ENCODE results near the gene CCL25. TPM values are rescaled to one million over a fixed set of nuclear protein-coding genes. Genes with fewer than 3 reads are reported as not detected.
"Not testable (repeated sequence)": the region's sequence is repeated elsewhere in the genome, so short reads cannot be mapped to it uniquely, and the experiment has no call there.

CCL25 gene
- total and polyA plus RNA-seq, 9 donors = 0.18 to 45.5 (median 0.36) TPM; not detected in 4

DNA sequence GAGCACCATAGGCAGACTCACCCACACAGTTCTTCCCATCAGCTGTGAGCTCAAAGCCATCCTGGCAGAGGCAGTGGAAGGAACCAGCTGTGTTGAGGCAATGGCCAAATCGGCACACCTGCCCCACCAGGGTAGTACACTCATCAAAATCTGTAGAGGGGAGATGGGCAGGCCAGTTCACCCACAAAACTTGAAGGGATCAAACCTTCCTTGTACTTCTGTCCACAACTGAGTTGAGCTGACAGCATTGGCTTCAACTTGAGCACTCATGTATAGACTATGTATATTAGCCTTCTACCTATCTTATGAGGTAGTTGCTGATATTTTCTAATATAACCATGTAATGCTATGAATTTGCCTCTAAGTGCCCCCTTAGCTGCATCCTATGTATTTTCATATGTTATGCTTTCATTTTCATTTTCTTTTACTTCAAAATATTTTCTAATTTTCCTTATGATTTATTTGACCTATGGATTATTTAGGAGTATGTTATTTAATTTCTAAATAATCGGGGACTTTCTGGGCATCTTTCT lies 42.9 kb downstream of the CCL25 start:
- no peak for DNase-seq
- Histone ChIP-seq H3K27me3 (ENCODE audit: control insufficient read depth, insufficient read depth, low read length) (no peaks in the 10 kb centered on the region), H3K4me1 (ENCODE audit: control insufficient read depth, insufficient read depth, low read length) (no peaks in the 10 kb centered on the region), H3K36me3 (ENCODE audit: control insufficient read depth, insufficient read depth, low read length) (peaks cover 35% of the 10 kb centered on the region), H3K9me3 (replicated peaks; ENCODE audit: control insufficient read depth, low read depth, low read length) (peaks cover 27% of the 10 kb centered on the region), H3K27ac (ENCODE audit: low read length) (no peak overlapping the region), H3K4me3 (ENCODE audit: low read length) (no peak overlapping the region)
- no CpG with 5 or more reads among the region's 2 CpGs for WGBS (ENCODE audit: insufficient coverage)

DNA sequence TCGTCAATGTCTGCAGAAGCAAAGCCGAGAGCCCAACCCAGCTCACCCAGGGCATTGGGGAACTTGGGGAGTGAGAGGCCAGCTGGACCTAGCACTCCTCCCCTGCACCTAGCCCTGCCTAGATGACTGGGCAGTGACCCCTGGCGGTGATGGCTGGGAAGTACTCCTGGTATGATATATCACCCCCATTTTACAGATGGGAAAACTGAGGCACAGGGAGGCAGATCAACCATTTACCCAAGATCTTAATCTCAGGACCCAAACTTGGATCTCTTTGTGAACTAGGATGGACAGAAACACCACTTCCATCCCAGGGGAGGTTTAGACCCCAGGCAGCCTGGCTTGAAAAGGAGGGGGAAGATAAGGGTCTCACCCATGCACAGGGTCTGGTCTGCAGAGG lies 43.5 kb downstream of the CCL25 start:
- Histone ChIP-seq H3K4me3 (ENCODE audit: low read length) (no peak overlapping the region), H3K4me1 (ENCODE audit: control insufficient read depth, insufficient read depth, low read length) (no peaks in the 10 kb centered on the region), H3K36me3 (ENCODE audit: control insufficient read depth, insufficient read depth, low read length) (peaks cover 31% of the 10 kb centered on the region), H3K9me3 (replicated peaks; ENCODE audit: control insufficient read depth, low read depth, low read length) (peaks cover 27% of the 10 kb centered on the region), H3K27me3 (ENCODE audit: control insufficient read depth, insufficient read depth, low read length) (no peaks in the 10 kb centered on the region), H3K27ac (ENCODE audit: low read length) (no peak overlapping the region)
- no CpG with 5 or more reads among the region's 3 CpGs for WGBS (ENCODE audit: insufficient coverage)
- DNase-seq = no peak

DNA sequence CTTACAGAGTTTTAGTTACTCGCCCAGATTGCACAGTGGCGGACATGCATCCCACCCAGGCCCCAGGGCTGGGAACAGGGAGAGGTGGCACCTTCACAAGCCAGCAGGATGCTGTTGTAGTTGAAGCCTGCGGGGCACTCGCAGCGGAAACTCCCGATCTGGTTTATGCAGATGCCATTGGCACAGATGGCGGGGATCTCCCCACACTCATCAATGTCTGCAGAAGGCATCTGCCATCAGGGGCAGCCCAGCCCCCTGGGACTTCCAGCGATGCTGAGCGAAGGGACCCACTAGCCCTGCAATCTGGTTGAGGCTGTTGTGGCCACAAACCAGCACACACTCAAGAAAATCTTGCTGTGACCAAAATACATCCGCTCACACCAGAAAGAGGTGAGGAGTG lies 44.6 kb downstream of the CCL25 start:
- no peak for DNase-seq
- Histone ChIP-seq H3K4me3 (ENCODE audit: low read length) (no peak overlapping the region), H3K9me3 (replicated peaks; ENCODE audit: control insufficient read depth, low read depth, low read length) (peaks cover 27% of the 10 kb centered on the region), H3K27me3 (ENCODE audit: control insufficient read depth, insufficient read depth, low read length) (no peaks in the 10 kb centered on the region), H3K27ac (ENCODE audit: low read length) (no peak overlapping the region), H3K4me1 (ENCODE audit: control insufficient read depth, insufficient read depth, low read length) (no peaks in the 10 kb centered on the region), H3K36me3 (ENCODE audit: control insufficient read depth, insufficient read depth, low read length) (peaks cover 27% of the 10 kb centered on the region)
- 98% methylated on average over 7 of the region's 10 CpGs for WGBS (ENCODE audit: insufficient coverage)

DNA sequence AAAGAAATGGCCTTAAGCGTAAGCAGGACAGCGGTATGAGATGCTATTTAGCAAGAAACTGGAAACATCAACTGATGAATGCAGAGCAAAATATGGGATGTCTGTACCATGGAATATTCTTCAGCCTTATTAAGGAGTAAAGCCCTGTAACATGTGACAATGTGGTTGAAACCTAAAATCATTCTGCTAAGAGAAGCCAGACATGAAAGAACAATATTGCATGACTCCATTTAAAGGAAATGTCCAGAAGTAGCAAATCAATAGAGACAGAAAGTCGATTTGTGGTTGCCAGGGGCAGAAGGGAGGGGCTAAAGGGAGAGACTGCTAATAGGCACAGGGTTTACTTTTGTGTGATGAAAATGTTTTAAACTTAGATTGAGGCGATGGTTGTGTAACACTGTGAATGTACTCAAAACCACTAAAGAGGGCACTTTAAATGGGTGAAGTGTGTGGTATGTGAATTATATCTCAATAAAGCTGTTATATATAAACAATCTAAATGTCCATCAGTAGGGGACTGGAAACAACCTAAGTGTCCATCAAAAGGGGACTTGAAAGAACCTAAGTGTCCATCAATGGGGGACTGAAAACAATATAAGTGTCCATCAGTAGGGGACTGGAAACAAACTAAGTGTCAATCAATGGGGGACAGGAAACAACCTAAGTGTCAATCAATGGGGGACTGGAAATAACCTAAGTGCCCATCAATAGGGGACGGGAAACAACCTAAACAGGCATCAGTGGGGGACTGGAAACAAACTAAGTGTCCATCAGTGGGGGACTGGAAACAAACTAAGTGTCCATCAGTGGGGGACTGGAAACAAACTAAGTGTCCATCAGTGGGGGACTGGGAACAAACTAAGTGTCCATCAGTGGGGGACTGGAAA lies 45.4 kb downstream of the CCL25 start:
- no peak for DNase-seq
- no peaks in the 10 kb centered on the region for H3K27me3 ChIP-seq (ENCODE audit: control insufficient read depth, insufficient read depth, low read length)
- 75% methylated on average over 2 of the region's 5 CpGs for WGBS (ENCODE audit: insufficient coverage)
- H3K4me1 ChIP-seq (ENCODE audit: control insufficient read depth, insufficient read depth, low read length) = no peaks in the 10 kb centered on the region
- peaks cover 27% of the 10 kb centered on the region for H3K36me3 ChIP-seq (ENCODE audit: control insufficient read depth, insufficient read depth, low read length)
- no peak overlapping the region for H3K27ac ChIP-seq (ENCODE audit: low read length)
- H3K4me3 ChIP-seq (ENCODE audit: low read length) = no peak overlapping the region
- H3K9me3 ChIP-seq (replicated peaks; ENCODE audit: control insufficient read depth, low read depth, low read length) = peaks cover 27% of the 10 kb centered on the region

DNA sequence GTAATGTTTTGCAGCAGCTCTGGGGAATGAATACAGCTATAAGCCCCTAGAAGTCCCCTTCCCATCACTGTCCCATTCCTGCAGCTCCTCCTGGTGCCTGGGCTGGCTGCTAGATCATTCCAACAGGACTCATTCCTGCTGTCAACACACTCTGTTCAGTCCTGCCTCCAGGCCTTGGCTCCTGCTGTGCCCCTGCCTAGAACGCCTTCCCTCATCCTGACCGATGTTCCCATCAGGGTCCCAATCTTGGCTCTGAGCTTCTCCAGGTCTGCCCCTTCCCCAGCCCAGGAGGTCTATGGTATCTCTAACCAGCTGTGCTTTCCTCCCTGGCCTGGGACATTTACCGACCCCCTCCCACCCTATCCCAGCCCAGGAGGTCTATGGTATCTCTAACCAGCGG lies 48.8 kb downstream of the CCL25 start:
- WGBS (ENCODE audit: insufficient coverage) = 97% methylated on average over 4 of the region's 4 CpGs
- H3K27me3 ChIP-seq (ENCODE audit: control insufficient read depth, insufficient read depth, low read length) = no peaks in the 10 kb centered on the region
- peaks cover 16% of the 10 kb centered on the region for H3K36me3 ChIP-seq (ENCODE audit: control insufficient read depth, insufficient read depth, low read length)
- no peak overlapping the region for H3K27ac ChIP-seq (ENCODE audit: low read length)
- no peak for DNase-seq
- H3K4me1 ChIP-seq (ENCODE audit: control insufficient read depth, insufficient read depth, low read length) = no peaks in the 10 kb centered on the region
- no peak overlapping the region for H3K4me3 ChIP-seq (ENCODE audit: low read length)
- peaks cover 8% of the 10 kb centered on the region for H3K9me3 ChIP-seq (replicated peaks; ENCODE audit: control insufficient read depth, low read depth, low read length)

DNA sequence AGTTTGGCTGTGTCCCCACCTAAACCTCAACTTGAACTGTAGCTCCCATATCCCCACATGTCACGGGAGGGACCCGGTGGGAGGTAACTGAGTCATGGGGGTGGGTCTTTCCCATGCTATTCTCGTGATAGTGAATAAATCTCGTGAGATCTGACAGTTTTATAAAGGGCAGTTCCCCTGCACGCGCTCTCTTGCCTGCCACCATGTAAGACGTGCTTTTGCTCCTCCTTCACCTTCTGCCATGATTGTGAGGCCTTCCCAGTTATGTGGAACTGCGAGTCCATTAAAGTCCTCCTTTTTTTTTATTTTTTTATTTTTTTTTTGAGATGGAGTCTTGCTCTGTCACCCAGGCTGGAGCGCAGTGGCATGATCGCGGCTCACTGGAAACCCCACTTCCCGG lies 49.4 kb downstream of the CCL25 start:
- H3K4me1 ChIP-seq (ENCODE audit: control insufficient read depth, insufficient read depth, low read length); H3K27ac ChIP-seq (ENCODE audit: low read length); H3K4me3 ChIP-seq (ENCODE audit: low read length); H3K9me3 ChIP-seq (replicated peaks; ENCODE audit: control insufficient read depth, low read depth, low read length); H3K27me3 ChIP-seq (ENCODE audit: control insufficient read depth, insufficient read depth, low read length); DNase-seq: not testable (repeated sequence)
- WGBS (ENCODE audit: insufficient coverage) = 63% methylated on average over 4 of the region's 12 CpGs
- peaks cover 12% of the 10 kb centered on the region for H3K36me3 ChIP-seq (ENCODE audit: control insufficient read depth, insufficient read depth, low read length)

DNA sequence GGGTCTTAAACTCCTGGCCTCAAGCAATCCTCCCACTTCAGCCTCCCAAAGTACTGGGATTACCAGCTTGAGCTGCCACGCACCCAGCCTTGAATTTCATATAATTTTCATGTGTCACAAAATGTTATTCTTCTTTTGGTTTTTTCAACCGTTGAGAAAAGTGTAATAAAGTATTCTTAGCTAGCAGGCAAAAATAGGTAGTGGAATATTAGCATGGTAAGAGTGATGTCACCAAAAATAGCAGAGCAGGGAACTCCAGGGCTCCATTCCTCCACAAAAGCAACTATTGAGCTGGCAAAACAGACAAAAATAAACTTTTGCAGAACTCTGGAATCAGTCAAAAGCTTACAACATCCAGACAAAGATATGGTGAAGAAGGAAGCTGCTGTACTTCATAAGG lies 52.9 kb downstream of the CCL25 start:
- no CpG with 5 or more reads among the region's 2 CpGs for WGBS (ENCODE audit: insufficient coverage)
- H3K4me3 ChIP-seq (ENCODE audit: low read length) = no peak overlapping the region
- DNase-seq = no peak
- H3K9me3 ChIP-seq (replicated peaks; ENCODE audit: control insufficient read depth, low read depth, low read length) = no peaks in the 10 kb centered on the region
- no peaks in the 10 kb centered on the region for H3K4me1 ChIP-seq (ENCODE audit: control insufficient read depth, insufficient read depth, low read length)
- no peaks in the 10 kb centered on the region for H3K27me3 ChIP-seq (ENCODE audit: control insufficient read depth, insufficient read depth, low read length)
- peaks cover 8% of the 10 kb centered on the region for H3K36me3 ChIP-seq (ENCODE audit: control insufficient read depth, insufficient read depth, low read length)
- no peak overlapping the region for H3K27ac ChIP-seq (ENCODE audit: low read length)

DNA sequence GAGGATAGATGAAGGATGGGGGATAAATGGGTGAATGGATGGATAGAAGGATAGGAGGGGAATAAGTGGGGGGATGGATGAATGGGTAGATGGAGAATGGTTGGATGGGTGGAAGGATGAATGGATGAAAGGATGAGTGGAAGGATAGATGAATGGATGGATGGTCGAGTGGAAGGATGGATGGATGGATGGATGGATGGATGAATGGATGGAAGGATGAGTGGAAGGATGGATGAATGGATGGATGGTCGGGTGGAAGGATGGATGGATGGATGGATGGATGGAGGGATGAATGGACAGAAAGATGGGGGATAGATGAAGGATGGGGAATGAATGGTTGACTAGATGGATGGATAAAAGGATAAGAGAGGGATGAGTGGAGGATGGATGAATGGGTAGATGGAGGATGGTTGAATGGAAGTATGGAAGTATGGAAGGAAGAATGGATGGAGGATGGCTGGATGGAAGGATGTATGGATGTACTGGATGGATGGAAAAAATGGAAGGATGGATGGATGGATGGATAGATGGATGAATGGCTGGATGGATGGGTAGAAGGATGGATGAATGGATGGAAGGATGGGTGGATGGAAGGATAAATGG lies 54.8 kb downstream of the CCL25 start:
- no peaks in the 10 kb centered on the region for H3K9me3 ChIP-seq (replicated peaks; ENCODE audit: control insufficient read depth, low read depth, low read length)
- peaks cover 8% of the 10 kb centered on the region for H3K36me3 ChIP-seq (ENCODE audit: control insufficient read depth, insufficient read depth, low read length)
- H3K27me3 ChIP-seq (ENCODE audit: control insufficient read depth, insufficient read depth, low read length) = no peaks in the 10 kb centered on the region
- no peaks in the 10 kb centered on the region for H3K4me1 ChIP-seq (ENCODE audit: control insufficient read depth, insufficient read depth, low read length)
- no peak for DNase-seq
- no peak overlapping the region for H3K27ac ChIP-seq (ENCODE audit: low read length)
- H3K4me3 ChIP-seq (ENCODE audit: low read length) = no peak overlapping the region
- WGBS (ENCODE audit: insufficient coverage) = 81% methylated on average over 2 of the region's 2 CpGs

DNA sequence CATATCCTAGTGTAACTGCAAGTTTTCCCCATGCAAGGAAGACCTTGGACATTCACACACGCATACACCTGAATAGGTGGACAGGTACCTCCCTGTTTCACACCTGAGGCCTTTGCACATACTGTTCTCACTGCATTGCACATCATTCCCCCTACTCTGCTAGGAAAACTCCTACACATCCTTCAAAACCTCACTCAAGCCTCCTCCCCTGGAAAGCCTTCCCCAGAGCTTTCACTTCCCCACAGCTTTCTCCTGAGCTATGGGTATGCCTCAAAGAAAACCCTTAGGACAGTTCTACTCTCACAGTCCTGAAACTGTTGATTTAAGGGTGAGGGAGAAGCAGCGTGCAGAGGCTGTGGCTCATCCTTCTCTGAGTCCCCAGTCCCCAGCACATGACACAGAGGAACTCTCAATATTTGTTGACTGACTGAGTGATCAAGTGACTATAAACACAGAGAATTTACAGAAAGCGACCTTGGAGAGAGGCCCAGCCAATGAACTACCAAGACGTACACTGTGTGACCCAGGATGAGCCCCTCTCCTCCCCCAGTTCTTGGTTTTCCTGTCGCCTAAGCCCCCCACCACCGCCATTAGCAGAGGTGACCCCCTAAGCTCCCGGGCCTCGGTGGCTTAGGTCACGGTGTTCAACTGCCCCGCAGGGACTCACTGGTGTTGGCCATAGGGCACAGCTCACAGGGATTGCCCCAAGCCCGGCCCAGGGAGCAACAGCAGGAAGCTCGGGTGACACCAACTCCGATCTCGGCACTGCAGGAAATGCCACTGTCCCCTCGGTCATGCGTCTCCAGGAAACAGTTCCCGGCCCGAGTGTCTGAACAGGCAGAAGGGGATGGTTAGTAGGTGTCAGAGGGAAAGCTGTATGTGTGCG lies 56.2 kb downstream of the CCL25 start:
- H3K27me3 ChIP-seq (ENCODE audit: control insufficient read depth, insufficient read depth, low read length) = no peaks in the 10 kb centered on the region
- no peak for DNase-seq
- no peaks in the 10 kb centered on the region for H3K4me1 ChIP-seq (ENCODE audit: control insufficient read depth, insufficient read depth, low read length)
- H3K27ac ChIP-seq (ENCODE audit: low read length) = no peak overlapping the region
- 82% methylated on average over 18 of the region's 19 CpGs for WGBS (ENCODE audit: insufficient coverage)
- H3K4me3 ChIP-seq (ENCODE audit: low read length) = no peak overlapping the region
- no peaks in the 10 kb centered on the region for H3K9me3 ChIP-seq (replicated peaks; ENCODE audit: control insufficient read depth, low read depth, low read length)
- H3K36me3 ChIP-seq (ENCODE audit: control insufficient read depth, insufficient read depth, low read length) = peaks cover 4% of the 10 kb centered on the region

DNA sequence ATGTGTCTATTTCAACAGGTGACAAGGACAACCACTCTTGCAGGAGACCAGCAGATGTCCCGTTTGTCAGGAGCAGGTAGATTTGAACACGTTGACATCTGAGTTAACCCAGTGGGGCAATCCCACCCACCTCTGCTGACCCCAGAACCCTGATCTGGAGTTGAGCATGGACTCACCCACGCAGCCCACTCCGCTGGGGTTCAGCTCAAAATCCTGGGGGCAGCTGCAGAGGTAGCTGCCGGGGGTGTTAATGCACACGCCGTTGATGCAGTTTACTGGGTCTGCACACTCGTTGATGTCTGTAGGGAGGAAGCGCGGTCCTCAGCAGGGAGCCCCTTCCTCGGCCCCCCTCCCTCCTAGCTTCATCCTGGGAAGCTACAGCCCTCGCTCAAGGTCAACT lies 56.9 kb downstream of the CCL25 start:
- Histone ChIP-seq H3K27me3 (ENCODE audit: control insufficient read depth, insufficient read depth, low read length) (no peaks in the 10 kb centered on the region), H3K4me3 (ENCODE audit: low read length) (no peak overlapping the region), H3K4me1 (ENCODE audit: control insufficient read depth, insufficient read depth, low read length) (no peaks in the 10 kb centered on the region), H3K36me3 (ENCODE audit: control insufficient read depth, insufficient read depth, low read length) (peaks cover 4% of the 10 kb centered on the region), H3K27ac (ENCODE audit: low read length) (no peak overlapping the region), H3K9me3 (replicated peaks; ENCODE audit: control insufficient read depth, low read depth, low read length) (no peaks in the 10 kb centered on the region)
- 71% methylated on average over 7 of the region's 12 CpGs for WGBS (ENCODE audit: insufficient coverage)
- no peak for DNase-seq

Measured in muscle of leg (tissue), 11 donors.